ENCODE data around the gene CD300A.

CD300A gene

DNA sequence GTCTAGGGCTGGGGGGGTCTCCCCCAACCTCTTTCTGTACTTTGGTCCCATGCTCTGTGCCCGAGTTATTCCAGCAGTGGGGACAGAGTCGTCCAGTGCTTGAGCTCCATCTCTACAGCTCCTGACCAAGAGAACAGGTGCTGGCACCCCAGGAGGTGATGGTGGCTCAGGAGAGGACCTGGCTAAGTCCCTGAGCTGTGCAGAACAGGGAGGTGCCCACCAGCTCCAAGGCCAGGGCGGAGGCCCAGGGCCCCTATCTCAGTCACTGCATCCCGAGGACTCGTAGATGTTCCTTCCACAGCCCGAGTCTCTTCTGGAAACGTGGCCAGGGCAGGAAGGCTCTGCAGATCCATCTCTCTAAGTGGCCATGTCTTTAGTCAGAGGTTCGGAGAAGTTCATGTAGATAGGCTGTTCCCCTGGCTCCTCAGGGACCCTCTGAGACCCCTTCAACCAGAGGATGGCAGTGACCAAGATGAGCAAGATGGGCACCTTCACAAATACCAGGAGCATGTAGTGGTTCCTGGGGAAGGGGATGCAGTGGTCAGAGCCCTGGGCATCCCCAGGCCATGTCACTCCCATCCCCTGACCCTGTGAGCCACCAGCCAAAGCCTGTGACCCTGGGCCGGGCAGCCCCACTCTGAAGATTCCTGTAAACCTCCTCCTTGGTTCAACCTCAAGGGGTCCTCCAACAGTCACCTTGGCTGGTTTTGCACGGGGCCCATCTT is 56.1 kb downstream of the CD300A start:
- no peak for DNase-seq

DNA sequence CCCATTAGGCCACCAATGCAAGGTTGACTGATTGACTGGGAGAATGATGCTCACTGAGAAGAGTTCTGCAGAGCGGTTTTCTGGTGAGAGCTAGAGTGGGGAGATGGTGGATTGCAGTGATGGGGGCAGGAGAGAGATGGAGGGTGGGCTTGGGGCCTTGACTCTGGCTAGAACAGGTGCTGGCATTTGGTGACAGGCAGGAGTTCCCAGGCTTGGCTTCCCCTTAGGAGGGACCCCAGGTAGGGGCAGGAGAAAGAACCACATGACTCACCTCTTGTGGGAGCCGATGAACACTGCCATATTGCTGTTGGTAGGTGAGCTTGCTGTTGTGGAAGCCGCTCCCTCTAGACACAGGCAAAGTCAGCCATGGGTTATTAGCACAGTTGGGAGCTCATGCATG is 56.9 kb downstream of the CD300A start:
- no peak for DNase-seq

DNA sequence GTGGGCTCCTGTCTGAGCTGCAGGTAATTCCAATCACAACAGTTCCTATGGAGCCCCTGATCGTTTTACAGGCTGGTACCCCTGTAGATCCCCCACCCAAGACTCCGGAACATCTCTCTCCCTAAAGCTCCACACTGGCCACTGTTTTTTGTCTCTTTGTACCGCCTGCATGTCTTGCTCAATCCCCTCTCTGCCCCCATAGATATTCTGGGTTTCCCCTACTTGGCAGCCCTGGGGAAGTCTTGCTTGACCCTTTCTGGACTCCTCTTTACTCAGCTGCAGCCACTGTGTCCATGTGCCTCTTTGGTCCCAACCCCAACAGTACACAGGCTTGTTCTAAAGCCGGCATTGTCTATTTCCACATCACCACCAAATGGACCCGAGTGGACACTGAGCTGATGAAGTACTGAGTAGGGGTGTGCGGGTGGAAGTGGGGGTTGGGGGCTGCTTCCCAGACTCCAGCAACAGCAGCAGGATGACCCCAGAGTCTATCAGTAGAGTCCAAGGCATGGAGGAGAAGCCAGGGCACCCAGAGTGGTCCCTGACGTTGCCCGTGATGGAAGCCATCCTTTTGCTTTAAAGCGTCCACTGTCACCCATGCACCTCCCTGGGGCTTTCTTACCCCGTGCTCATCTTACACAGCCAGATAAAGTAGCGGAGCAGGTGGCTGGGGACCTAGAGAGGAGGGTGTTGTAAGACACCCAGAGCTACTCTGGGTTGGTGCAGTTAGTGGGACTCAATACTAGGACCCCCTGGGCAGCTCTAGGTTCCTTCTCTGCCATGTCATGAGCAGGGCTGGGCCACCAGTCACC is 58.4 kb downstream of the CD300A start:
- no peak for DNase-seq

DNA sequence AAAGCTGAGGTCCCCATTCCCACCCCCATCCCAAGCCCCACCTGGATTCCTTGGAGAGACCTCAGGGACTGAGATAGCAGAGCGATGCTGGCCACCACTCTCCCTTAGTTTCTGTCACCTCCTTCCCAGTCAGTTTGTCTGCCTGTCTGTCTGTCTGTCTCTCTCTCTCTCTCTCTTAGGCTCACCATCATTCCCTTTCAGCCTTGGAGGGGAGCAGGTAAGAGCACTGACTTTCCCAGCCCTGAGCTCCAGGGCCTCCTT is 59.0 kb downstream of the CD300A start:
- DNase-seq: no peak

DNA sequence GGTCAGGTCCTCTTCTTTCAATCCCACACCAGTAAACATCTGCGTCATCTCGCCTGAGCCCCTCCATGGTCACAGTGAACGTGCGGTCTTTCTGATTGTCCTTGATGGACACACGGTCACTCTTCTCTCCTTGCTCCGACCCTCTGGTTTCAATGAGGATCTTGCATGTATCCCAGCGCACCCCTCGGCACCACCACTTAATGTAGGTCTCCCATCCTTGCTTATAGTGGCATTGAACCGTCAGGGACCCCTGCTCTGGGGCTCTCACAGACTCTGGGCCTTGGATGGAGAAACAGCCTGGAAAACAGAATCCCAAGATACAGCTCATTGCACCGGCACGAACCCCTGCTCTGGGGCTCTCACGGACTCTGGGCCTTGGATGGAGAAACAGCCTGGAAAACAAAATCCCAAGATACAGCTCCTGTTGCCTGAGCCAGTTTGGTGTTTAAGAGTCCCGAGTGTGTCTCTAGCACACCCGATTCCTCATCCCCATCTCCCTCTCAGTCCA is 59.4 kb downstream of the CD300A start:
- DNase-seq: no peak

DNA sequence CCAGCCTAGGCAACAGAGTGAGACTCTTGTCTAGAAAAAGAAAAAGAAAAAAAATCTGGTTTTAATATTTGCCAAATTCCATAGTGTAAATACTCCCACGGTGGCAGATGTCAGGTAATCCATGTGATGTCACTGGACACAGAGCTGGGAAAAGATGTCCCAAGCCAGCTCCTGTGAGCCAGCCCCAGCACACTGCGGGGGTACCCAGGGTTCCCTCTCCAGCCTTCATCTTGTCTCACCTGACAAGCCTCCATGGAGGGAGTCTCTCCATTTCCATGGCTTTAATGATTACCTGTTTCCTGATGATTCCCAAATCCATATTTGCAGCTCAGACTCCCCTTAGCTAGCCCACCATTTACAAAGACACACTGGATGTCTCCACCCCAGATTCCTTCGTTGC is 60.2 kb downstream of the CD300A start:
- DNase-seq: no peak

DNA sequence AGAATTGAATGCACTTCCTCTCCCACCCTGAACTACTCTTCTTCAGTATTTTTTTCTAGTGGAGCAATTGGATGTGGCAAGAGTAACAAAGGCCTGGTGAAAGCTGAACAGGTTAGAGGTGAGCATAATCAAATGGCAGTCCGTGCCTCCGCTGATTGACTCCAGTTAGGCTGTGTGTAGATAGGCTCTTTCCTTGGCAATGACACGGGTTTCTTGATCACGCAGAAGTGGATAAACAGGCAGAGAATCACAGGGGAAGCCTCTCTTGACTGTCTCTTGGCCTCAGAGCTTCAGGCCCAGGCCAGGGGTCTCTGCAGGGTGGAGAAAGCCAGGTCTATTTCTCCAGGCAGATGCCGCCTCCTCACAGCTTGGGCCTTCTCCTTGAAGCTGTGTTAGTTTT is 60.6 kb downstream of the CD300A start:
- no peak for DNase-seq

DNA sequence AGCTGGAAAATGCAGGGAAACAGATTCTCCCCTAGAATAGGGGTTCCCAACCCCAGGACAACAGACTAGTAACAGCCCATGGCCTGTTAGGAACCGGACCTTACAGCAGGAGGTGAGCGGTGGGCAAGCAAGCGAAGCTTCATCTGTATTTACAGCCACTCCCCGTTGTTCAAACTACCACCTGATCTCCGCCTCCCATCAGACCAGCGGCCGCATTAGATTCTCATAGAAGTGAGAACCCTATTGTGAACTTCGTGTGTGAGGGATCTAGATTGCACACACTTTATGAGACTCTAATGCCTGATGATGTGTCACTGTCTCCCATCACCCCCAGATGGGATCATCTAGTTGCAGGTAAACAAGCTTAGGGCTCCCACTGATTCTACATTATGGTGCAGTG is 61.3 kb downstream of the CD300A start:
- no peak for DNase-seq

DNA sequence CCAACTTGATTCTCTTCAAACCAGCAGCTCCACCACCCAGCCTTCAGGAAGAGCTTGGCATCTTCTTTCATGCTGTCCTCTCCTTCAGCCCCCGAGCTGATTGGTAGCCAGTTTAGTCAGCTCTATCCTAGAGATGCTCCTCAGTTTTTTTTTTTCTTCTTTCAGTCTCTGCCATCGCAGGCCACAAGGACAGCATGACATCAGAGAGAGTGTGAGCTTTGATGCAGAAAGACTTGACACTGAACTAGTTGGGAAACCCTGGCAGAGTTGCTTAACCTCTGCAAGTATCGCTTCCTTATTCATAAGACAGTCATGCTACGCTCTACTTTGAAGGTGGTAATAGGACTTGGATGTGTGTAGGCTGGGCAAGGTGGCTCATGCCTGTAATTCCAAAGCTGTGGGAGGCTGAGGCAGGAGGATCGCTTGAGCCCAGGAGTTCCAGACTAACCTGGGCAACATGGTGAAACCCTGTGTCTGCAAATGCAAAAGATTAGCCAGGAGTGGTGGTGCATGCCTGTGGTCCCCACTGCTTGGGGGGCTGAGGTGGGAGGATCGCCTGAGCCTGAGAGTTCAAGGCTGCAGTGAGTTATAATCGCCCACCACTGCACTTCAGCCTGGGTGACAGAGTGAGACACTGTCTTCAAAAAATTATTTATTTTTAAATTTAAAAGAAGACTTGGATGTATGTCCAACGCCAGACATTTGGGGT is 62.2 kb downstream of the CD300A start:
- no peak for DNase-seq

DNA sequence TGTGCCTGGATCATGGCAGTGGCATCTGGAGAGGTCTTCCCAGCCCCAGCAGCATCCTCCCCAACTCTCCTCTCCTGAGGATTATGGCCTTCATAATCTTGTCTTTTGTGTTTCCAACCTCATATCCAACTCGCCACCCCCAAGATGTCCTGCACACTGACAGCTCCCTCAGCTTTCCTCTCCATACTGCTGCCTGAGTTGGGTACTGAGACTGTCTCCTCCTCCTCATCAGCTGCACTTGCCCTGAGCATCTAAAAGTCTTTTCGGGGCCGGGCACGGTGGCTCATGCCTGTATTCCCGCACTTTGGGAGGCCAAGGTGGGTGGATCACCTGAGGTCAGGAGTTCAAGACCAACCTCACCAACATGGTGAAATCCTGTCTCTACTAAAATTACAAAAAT is 62.8 kb downstream of the CD300A start:
- no peak for DNase-seq

DNA sequence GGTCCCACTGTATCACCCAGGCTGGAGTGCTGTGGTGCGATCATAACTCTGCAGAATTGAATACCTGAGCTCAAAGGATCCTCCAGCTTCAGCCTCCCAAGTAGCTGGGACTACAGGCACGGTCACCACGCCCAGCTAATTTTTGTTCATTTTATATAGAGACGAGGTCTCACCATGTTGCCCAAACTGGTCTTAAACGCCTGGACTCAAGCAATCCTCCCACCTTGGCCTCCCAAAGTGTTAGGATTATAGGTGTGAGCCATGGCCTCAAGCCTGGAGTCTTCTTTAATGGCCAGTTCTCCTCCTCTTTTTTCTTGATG is 64.4 kb downstream of the CD300A start:
- no peak for DNase-seq

DNA sequence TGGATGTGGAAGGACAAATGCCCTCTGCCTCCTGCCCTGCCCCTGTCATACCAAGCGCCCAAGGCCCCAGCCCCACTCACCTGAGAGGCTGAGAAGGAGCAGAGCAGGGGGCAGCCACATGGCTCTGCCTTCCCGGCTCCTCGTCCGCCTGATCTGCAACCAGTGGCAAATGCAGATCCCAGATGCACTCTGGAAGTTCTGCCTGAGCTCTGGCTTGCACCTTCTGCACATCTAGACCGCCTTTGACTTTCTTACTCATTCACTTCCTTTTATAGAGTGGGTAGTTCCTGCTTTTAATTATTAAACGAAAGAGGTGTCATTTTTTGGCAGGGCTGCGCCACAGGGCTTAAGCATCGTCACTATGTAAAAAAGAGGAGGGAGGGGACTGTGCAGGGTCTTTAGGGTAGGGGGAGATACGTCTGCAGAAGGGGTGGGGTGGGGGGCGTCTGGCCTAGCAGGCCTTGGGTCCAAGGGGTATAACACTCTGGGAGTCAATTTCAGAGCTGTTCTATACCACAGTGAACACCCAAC is 64.9 kb downstream of the CD300A start, which contains the start of gene CD300LB:
Gene CD300LB, minus strand, starts transcription at position 245 of the 531 bp plus-strand sequence. Its CDS starts 125 bp downstream, at position 120.
- DNase-seq: peak; percentile 3

DNA sequence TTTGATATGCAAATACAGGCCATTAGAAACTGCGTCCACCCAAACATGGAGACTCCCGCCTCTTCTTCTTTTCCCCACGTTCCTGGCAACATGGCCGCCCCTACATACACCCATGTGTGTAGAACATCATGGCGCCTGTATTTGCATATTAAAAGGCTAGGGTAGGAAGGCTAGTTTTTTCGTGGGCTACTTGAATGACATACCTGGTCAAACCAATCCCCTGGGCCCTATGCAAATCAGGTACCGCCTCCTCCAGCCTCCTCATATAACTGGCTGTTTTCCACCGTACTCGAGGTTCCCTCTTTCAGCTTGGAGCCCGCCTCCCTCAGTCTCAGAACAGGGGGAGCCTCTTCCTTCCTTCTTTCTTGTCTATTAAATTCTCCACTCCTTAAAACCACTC is 65.7 kb downstream of the CD300A start:
- peak; percentile 9 for DNase-seq

Data from activated CD8-positive, alpha-beta memory T cell treated with anti-CD3 and anti-CD28 coated beads, Interleukin-2, amount 50 U/mL, for 4 hours (primary cell).